Esophagus mucosa (tissue), 1 donor: ENCODE results near the gene RTN4RL1. TPM values are rescaled to one million over a fixed set of nuclear protein-coding genes. Genes with fewer than 3 reads are reported as not detected.
A peak's percentile ranks its signal among the peaks of the same experiment; 100 is the strongest.

Experiments used
- ATAC-seq: fragments of 200-7000 bp; cut with Tn5 transposase; one replicate; pipeline ENCODE4 v1.9.1; 2020
- total RNA-seq: library from RNA; stranded (reverse); gene quantifications from one replicate; pipeline ENCODE4 v1.2.4, GENCODE V29; 2023
- donor health status: DM: yes; HTN: yes; CAD: no.

RTN4RL1 gene
- total RNA-seq, 1 donor from 2014 or later = 1.2 TPM

GRCh38 chr17:2043785-2044184, 18.7 kb upstream of the RTN4RL1 start:
- ATAC-seq = peak; percentile 40

GRCh38 chr17:2042933-2043332, 17.8 kb upstream of the RTN4RL1 start:
- no peak for ATAC-seq

- no peak for ATAC-seq
Observed at GRCh38 chr17:2042390-2042847, 17.3 kb upstream of the RTN4RL1 start.

DNA sequence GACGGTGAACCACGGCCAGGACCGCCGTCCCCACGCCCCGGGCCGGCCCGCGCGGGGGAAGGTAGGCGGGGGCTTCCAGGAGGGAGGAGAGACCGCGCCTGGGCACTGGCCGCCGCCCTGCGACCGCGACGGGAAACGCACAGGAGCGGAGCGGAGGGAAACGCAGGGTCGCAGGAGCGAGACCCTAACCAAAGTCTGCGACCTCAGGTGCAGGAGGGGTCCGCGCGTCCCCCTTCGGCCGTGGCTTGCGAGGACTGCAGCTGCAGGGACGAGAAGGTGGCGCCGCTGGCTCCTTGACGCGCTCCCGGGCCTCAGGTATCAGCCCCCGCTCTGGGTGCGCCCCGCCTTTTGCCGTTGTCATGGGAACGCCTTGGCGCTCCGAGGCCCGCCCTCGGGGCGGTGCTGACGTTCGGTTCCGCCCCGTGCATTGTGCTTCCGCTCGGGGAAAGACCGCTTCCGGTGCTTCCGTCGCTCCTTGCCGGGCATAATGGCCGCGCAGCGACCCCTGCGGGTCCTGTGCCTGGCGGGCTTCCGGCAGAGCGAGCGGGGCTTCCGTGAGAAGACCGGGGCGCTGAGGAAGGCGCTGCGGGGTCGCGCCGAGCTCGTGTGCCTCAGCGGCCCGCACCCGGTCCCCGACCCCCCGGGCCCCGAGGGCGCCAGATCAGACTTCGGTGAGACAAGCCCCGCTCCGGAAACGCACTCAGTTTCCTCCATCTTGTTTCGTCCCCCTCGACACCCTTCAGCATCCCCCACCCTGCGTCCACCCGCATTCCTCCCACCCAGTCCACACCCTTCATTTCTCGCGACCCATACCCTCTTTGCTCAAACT, 16.6 kb upstream of the RTN4RL1 start, which contains the start of gene OVCA2:
Gene OVCA2, plus strand, starts transcription at position 462 of the 829 bp plus-strand sequence. Its CDS starts 26 bp downstream, at position 488.
- peak; percentile 88 for ATAC-seq

DNA sequence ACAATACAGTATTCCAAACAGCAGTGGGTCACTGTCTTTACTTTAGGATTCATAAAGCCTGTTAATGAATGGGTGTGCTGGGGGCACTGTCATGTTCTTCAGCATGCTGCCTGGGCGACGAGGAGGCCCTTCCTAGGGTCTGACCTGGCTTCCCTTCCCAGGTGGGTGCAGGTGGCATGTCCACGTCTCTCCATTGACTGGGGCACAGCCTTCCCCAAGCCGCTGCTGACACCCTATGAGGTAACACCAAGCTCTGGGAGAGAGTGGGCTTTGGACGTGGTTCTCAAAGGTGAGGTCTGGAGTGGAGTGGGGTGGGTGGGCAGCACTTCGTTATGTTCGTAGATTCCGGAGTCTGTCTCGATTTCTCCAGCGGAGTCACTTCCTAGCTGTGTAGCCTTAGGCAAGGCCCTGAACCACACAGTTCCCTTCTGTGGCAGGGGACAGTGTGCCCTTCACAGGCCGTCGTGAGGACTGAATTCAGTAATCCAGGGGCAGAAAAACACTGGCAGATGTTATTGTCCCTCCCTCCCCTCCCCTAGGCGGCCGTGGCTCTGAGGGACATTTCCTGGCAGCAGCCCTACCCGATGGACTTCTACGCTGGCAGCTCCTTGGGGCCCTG, 15.9 kb upstream of the RTN4RL1 start:
- ATAC-seq = peak; percentile 4

GRCh38 chr17:2040219-2040827, 15.2 kb upstream of the RTN4RL1 start:
- no peak for ATAC-seq

- no peak for ATAC-seq
Observed at GRCh38 chr17:2037155-2037554, 12.0 kb upstream of the RTN4RL1 start.

GRCh38 chr17:2035541-2036488, 10.7 kb upstream of the RTN4RL1 start:
- no peak for ATAC-seq

DNA sequence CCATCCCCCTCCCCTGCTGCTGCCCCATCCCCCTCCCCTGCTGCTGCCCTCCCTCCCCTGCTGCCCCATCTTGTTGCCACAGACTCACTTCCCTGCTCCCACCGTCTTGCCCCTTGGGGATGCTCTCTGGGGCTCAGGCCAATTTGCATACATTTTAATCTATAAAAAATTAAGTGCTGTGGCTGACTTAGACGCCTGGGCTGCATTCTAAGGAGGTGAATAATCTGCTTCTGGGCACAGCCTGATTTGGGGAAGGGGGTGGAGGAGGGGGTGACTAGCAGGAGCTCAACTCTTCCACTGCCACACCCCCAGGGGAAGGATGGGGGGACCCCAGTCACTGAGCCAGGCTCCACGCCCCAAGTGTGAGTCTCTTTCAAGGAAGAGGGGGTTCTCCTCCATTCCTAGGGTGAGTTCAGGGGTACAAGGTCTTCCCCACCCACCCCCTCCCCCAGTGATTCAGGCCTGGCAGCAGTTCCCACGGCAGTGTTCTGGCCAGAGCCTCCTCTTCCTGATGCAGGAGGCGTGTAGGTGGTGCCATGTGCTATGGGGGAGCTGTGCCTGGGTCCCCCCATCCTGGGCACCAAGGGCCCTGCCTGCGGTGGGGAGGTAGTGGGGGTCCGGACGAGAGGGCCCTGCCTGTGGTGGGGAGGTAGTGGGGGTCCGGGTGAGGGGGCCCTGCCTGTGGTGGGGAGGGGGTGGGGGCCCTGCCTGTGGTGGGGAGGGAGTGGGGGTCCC, 9.8 kb upstream of the RTN4RL1 start:
- ATAC-seq = no peak

DNA sequence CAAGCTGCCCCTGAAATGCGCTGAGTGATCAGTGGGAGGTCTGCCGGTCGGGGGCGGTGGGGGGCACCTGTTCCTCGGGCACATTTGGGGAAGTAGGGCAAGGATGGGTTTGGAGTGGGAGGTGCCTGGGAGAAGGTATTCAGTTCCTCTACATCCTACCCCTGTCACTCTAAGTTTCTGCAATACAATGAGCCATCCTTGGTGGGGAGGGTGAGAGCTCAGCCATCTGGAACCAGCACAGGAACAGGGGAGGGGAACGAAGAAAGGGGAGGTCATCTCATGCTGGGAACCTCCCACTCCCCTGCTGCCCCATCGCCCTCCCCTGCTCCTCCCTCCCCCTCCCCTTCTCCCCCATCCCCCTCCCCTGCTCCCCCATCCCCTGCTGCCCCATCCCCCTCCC, 9.0 kb upstream of the RTN4RL1 start:
- ATAC-seq = no peak

DNA sequence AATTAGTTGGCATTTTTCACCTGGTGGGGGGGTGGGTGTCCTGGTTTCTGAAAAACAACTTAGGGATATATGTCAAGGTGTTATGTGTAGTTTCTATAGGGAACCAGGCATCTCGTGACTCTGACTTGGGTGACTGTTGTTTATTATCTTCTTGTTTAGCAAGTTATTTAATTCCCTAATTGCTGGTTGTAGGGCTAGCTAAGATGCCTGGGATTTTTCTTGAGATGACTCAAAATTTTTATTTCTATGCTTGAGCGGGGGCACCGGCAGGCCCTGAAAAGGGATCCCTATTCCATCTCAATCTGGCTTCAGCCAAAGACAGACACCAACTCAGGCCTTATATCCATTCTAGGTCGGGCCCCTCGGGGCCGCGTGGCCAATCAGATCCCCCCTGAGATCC, 8.0 kb upstream of the RTN4RL1 start:
- no peak for ATAC-seq

GRCh38 chr17:2030779-2031163, 5.6 kb upstream of the RTN4RL1 start:
- peak; percentile 3 for ATAC-seq

- peak; percentile 86 for ATAC-seq
Observed at GRCh38 chr17:2029911-2030778, 5.0 kb upstream of the RTN4RL1 start, which contains the start of gene DPH1. Gene DPH1 (plus strand): TSS chr17:2030153. CDS start chr17:2030170, 17 bp downstream.

GRCh38 chr17:2028737-2029136, 3.6 kb upstream of the RTN4RL1 start:
- no peak for ATAC-seq

- ATAC-seq = no peak
Observed at GRCh38 chr17:2028234-2028614, 3.1 kb upstream of the RTN4RL1 start.

- ATAC-seq = no peak
Observed at GRCh38 chr17:2027528-2028233, 2.5 kb upstream of the RTN4RL1 start.

DNA sequence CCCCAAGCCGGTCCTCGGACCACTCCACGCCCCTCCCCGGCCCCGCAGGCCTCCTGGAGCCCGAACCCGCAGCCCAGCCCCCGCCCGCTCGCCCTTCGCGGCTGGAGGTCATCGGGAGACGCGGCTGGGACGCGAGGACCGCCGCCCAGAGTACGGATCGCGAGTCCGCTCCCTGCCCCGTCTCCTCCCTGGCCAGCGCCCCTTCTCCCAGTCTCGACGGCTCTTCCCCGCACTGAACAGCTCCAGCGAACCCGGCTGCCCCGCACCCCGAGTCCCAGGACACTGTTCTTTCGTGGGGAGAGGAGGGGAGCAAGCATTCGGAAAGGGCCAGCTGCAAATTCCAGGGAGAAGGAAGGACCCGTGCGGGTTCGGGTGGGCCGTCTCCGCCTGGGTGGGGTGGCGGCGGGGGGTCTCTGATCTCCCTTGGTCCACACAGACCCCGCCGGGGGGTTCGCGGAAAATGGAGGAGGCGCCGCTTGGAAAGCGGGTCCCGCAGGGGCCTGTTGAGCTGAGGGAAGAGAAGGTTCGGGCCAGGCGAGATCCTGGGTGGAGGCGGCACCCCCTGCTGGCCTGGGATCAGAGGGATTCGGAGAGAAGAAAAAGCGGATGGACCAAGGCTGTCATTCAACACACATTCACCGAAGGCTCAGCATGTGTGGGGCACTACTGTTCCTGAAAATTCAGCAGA, 632 bp upstream of the RTN4RL1 start:
- peak; percentile 25 for ATAC-seq

- ATAC-seq = peak; percentile 2
Observed at GRCh38 chr17:2024572-2025219, 438 bp downstream of the RTN4RL1 start.
